GM18505 (cell line): ENCODE measurements around the gene FIZ1.

Experiments
- ATAC-seq: cut with Tn5 transposase; IDR thresholded peaks from one replicate; pipeline ENCODE4 v1.9.1; 2021; ENCODE audit not compliant: unreplicated experiment
- POLR2A ChIP-seq: IDR thresholded peaks from 4 replicates; pipeline ENCODE4 v1.6.1; 2011; ENCODE audit warnings: borderline replicate concordance; ENCODE audit not compliant: insufficient read depth, insufficient read length; ENCODE audit errors: extremely low read depth

The FIZ1 gene

DNA sequence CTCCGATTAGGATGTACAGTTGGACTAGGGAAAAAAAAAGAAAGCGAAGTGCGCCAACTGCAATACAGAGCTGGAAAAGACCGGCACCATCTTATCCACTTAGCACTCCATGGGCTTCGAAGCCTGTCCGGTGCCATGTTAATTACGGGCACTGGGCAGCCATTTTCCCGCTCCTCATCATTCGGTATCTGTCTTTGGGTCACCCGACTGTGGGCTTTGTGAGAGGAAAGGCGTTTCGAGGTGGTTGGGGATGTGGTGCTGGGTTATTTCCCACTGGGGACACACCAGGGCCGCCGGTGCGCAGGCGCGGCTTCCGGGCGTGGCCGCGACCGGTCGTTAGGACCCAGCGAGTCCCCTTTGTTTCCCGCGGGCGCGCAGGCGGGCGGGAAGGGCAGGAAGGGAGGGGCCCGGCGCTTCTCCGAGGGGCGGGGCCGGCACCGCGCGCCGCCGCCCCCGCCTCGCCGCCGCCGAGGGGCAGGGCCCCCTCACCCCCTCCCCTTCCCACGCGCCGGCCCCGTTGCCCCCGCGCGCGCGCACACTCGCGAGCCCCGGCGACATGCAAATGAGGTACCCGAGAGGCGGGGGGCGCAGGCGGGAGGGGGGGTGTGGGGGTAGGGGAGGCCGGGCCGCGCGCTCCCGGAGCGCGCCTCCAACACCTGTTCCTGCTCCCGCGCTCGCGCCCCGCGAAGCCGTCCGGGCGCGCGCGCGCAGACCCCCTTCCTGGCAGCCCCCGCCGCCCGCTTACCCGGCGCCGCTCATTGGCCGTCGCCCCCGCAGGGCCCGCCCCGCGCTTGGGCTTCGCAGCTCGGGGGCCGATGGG, 735 bp upstream of the FIZ1 start, which contains the start of gene ZNF524:
ZNF524 (plus strand) TSS at position 447 of the 820 bp plus-strand sequence. CDS start 1,825 bp downstream, outside the sequence.
- ATAC-seq: peak; percentile 35
- no peak for TF ChIP-seq POLR2A

DNA sequence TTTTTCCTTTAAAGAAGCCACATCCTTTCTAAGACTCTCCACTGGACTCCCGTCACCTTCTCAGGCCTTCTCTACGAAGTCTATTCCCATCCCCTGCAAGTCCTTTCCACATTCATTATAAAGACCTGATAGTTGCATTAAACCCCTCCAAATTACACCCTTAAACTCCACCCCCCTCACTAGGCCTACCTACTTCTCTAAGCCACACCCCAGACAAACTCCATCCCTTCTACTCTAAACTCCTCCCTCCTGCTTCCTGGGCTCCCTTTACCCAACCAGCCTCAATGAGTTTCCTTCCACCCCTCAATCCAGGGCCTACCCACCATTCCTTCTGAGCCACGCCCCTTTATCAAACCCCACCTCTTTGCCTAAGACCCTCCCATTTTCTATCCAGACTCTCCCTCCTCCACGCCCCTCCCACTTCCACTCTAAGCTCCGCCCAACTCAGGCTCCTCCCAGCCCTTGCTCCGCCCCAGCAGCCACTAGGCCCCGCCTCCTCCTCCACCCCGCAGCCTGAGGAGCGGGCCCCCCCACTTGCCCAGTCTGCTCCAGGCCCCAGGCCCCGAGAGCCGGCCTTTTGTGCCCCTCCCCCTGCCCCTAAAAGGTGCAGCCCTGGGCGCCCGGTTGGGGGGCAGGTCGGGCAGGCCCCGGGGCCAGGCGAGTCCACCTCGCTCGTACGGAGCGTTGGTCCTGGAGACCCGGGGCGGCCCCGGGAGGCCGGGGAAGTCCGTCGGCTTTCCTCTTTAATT, 424 bp downstream of the FIZ1 start:
- ATAC-seq: peak; percentile 56
- peak; percentile 68 for TF ChIP-seq POLR2A

- no peak for TF ChIP-seq POLR2A
- ATAC-seq: no peak
Measured at GRCh38 chr19:55598034-55598433, 1.3 kb downstream of the FIZ1 start.

GRCh38 chr19:55597501-55597921, 1.8 kb downstream of the FIZ1 start:
- TF ChIP-seq POLR2A: no peak
- no peak for ATAC-seq

DNA sequence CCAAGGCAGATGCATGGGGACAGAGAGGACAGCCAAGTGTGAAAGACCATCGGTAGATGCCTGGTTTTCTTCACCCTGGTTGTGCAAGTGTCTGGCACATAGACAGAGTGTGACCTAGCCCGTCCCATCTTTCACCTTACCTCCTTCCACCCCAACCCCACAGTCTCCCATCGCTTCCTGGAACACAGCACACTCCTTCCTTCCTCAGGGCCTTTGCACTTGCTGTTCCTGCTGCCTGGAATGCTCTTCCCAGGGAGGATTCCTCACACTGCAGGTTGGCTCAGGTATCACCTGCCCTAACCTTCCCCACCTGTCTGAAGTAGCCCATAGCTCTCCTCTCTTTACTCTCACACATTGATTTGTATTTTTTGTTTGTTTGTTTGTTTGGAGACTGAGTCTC, 3.0 kb downstream of the FIZ1 start:
- ATAC-seq: no peak
- TF ChIP-seq POLR2A: no peak

GRCh38 chr19:55594996-55595545, 4.2 kb downstream of the FIZ1 start:
- ATAC-seq: no peak
- no peak for TF ChIP-seq POLR2A

- TF ChIP-seq POLR2A: no peak
- ATAC-seq: no peak
Measured at GRCh38 chr19:55593096-55593772, 6.1 kb downstream of the FIZ1 start.

- no peak for ATAC-seq
- TF ChIP-seq POLR2A: no peak
Measured at GRCh38 chr19:55592391-55593090, 6.8 kb downstream of the FIZ1 start.

DNA sequence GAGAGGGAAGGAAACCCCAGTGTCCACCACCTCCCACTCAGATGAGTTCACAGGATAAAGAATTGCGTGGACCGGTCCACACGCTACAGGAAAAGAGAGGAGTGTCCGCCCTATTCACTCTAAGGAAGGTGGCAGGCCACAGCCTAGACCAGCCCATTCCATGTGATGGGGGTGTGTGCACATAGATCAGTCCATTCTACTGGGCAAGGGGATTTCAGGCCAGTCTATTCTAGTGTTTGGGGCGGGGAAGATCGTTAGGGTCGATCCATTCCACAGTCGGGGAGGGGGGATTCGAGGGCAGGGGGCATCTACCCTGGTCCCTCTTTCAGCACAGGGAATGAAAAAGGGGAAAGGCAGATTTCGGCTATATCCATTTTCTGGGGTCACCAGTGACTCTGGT, 7.8 kb downstream of the FIZ1 start:
- ATAC-seq: no peak
- no peak for TF ChIP-seq POLR2A

DNA sequence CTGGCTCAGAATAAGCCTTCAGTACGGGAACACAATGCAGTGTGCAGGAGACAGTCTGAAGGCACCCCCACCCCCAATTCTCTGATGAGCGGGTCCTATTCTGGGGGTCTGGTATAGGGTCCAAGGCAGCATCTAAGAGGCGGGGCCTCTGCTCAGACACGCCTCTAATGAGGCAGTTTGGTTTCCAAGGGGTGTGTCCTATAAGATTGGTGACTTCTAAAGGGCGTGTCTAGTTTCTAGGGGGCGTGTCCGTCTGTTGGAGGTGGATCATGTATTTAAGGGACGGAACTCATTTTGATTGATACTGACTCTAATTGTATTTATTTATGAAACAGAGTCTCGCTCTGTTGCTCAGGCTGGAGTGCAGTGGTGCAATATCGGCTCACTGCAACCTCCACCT, 8.7 kb downstream of the FIZ1 start:
- no peak for TF ChIP-seq POLR2A
- no peak for ATAC-seq

GRCh38 chr19:55590109-55590508, 9.2 kb downstream of the FIZ1 start:
- TF ChIP-seq POLR2A: no peak
- no peak for ATAC-seq

GRCh38 chr19:55588738-55589137, 10.6 kb downstream of the FIZ1 start:
- TF ChIP-seq POLR2A: no peak
- no peak for ATAC-seq
